NCI-H345 treated with DMSO at 0.1 percent for 48 hours (cell line): Measurements from ENCODE around the gene ZC3H18.
"Not testable (repeated sequence)": the region's sequence is repeated elsewhere in the genome, so short reads cannot be mapped to it uniquely, and the experiment has no call there.

Experiments used
- DNase-seq: peaks from one replicate; lab custom pipeline; 2025; ENCODE audit not compliant: unreplicated experiment; lab: John Stamatoyannopoulos, UW

ZC3H18 gene

DNA sequence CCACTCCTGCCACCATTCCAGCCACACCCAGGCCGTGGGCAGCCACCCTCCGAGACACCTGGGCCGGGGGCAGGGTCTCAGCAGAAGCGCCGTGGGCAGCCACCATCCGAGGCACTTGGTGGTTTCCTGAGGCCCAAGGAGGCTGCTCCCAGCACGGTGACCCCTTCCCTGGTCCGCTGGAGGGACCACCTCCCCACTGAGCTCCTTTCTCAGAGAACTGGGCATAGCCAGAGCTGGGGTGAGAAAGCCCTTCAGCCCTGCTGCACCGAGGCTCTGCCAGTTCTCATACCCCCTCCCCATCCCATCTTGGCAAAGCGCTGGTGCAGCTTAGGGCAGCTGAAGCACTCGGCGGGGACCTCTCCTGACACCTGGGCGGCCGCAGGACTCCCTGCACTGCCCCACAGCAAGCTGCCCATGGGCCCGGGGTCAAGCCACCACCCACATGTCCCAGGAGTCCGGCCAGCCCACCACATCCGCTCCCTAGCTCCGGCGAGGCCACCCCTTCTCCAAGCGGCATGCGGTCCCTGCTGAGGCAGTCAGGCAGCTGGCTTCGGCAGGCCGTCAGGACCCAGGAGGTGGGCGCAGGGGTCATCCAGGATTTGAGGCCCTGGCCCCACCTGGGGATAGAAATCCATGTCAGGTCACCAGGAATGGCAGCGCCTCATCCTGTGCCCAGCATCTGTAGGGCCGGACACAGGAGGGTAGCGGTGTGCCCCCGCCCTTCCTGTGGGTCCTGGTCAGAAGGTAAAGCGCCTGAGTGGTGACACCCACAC lies 82.0 kb downstream of the ZC3H18 start:
- DNase-seq, result no peak

DNA sequence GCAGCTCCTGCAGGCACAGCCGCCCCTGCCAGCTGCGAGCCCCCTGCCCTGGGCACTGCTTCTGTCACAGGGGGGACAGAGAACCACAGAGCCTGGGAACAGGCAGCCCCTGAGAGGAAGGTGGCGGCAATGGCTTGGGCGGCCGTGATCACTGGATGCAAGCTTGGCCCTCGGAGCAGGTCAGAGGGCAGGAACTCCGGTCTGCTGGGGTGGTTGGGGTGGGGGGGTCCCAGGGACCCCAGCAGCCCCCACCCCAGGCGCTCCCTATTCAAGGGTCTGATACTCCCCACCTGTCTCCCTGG lies 82.5 kb downstream of the ZC3H18 start:
- no peak for DNase-seq

DNA sequence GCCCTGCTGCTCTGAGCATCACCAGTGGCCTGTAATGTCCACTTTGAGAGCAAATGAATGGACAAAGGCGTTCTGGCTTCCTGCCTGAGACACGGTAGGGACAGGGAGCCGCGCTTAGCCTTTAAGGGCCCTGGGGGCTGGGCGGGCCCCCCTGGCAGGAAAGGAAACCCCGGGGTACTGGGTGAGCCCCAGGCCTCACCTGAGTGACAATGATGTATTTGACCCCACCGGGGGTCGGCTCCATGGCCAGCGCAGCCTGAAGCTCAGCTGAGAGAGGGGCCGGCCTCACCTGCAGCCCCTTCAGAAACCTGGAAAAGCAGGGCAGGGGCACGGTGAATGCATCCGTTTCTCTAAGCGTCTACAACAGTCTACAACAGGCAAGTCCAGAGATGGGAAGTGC lies 82.9 kb downstream of the ZC3H18 start:
- no peak for DNase-seq

DNA sequence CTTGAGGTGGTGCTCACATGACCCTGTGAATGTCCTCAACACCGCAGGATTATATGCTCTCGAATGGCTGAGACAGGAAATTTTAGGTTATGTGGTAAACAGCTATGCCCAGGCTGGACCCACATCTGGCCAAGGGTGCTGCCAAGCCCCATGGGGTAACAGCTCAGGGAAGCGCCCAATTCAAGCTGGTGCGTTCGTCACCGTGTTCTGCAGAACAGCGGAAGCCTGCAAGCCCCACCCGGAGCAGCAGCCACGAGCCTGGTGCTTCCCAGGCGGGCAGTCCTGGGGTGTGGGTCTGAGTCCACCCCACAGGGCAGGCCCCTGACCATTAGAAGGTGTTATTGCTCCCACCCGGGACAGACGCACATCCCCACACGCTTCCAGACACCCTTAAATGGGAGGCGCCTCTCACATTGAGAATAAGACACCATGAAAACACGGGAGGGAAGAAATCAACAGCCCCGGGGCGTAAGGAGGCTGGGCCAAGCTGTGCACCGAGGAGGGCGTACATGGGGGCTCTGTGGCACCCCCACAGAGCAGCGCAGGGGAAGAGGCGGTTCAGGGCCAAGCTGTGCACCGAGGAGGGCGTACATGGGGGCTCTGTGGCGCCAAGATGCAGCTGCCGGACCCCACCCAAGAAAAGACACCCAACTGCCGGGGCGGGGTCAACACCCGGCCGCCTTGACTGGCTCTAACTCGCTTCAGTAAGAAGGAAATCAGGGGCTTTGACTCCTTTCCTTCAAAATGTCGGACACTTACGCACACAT lies 83.6 kb downstream of the ZC3H18 start:
- DNase-seq, result no peak

DNA sequence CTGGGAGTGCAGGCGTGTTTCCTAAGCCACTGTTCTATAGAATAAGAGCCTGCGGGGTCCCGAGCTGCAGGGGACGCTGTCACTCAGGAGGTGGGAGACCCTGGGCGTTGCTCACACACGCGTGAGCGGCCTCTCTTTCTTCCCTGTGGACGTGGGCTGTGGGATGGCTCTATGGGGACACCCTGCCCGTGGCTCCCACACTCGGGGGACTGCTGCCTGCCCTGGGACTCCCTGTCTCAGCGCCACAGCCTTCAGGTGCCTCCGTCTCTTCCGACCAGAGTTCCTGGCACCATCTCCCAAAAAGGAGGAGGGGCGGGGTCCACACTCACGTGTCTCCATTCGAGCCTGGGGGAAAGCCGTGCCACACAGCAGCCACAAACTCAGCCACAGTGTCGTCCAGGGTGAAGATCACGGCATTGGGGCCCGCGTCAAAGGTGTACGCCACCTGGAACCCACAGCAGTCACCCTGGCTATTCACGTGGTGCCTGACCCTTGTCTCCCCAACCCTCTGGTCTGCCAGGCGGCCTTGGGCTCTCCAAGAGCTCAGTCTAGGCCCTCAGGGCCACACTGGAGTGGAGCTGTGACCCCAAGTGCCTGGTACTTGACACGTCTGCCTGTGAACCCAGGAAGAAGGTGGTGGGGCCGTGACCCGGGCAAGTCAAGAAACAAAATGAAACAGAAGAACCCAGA lies 84.3 kb downstream of the ZC3H18 start:
- DNase-seq, result no peak

DNA sequence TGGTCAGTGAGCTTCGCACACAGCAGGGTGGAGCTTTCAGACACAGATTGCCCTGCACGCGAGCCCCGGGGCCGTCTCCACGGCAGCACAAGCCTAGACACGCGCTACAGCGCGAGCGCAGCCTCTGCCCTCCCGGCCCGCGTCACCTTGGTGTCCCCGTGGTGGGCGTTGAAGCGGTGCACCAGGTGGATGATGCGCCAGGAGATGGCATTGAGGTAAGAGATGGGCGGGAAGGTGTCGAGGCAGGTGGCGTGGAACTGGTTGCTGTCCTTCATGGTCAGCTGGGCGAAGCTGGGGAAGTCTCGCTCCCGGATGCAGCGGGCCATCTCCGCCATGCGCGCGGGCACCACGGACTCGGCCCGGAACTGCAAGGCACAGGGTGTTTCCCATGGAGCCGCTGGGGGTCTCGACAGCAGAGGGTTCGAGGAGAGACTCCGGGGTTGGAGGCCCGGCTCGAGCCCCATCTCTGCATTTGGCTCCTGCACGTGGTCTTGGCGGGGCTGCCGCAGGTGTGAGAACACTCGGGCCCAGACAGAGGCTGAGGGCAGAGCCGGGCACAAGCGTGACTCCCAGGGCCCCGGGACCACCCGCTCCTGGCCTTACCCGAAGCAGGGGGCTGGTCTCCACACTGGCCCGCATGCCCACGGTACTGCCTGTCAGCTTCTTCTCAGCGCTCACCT lies 85.0 kb downstream of the ZC3H18 start:
- no peak for DNase-seq

DNA sequence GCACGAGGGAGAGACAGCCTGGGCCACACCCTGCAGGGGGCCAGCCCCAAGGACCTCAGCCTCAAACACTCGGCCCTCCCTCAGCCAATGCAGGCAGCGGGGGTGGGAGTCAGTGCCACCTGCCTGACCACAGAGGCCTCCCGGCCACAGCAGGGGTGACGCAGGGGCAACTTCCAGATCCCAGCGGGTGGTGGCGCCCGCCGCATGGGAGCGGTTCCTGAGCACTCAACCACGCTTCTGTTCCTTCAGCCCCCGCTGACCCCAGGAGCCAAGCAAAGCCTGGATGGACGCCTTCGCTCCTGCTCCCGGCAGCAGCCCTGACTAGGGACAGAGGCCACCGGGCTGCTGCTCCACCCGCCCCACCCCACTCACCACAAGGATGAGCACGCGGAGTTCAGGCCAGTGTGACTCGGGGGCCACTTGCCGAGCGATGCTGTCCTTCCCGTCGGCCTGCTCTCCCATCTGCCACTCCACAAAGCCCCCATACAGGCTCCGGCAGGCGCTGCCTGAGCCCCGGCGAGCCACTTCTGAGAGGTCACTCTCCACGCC lies 85.6 kb downstream of the ZC3H18 start:
- DNase-seq, result no peak

DNA sequence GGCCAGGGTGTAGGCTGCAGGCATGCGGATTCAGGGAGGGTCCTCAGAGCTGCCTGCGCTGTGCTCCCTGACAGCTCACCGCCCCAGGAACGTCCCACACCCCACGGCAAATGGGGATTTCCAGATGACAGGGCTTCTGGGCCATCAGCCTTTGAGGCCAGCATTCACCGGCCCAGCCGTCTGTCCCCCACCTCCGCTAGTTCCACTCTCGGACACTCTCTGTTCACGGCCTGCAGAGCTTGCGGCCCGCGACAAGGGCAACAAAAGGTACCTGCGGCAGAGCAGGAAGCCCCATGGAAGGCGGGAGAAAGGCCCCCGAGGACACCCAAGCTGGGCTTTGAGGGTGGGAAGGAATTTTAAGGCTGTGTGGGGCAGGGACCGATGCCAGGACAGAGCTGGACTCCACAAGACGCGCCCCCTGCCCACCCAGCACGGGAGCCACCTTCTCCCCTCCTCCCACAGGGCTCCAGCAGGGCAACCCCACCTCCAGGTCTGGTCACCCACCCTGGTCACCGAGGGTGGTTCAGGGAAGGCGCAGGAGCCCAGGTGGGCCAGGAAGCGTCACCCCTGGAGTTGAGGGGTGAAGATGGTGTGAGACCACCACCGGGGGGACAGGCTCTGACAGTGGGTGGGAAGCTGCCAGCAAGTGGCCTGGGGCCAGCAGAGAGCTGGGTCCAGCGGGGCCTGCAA lies 86.2 kb downstream of the ZC3H18 start:
- no peak for DNase-seq

DNA sequence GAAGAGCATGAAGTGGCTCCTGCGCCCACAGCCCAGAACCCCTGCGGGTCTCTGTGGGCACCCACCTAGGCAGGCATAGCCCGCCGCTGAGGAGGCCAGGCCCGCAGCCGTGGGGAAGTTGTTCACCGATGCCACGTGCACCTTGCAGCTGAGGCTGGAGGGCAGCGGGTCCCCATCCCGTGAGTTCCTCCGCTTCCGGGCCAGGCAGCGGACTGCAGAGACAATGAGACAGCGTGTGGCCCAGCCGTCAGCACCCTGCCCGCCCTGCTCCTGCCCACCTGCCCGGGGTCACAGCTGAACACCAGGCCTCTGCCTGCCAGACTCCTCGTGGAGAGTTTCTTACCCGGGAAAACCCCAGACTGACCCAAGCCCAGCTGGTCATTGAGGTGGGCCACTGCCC lies 87.2 kb downstream of the ZC3H18 start:
- no peak for DNase-seq

DNA sequence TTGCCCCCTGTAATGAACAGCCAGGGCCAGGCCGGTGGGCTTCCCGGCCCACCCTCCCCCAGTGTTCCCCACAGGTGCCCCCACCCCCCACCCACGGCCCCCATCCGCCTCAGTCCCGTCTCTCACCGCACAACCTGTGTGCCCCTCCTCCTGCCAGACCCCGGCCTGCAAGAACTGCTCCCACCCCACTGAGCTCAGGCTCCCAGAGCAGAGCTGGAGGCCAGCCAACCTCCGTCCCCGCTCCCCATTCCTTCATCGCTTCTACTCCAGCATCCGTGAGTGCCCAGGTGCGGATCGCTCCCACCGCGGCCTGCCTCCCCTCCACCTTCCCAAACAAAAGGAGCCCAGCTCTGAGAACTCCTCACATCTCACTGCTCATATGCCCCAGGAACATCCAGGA lies 88.5 kb downstream of the ZC3H18 start:
- DNase-seq, result no peak

DNA sequence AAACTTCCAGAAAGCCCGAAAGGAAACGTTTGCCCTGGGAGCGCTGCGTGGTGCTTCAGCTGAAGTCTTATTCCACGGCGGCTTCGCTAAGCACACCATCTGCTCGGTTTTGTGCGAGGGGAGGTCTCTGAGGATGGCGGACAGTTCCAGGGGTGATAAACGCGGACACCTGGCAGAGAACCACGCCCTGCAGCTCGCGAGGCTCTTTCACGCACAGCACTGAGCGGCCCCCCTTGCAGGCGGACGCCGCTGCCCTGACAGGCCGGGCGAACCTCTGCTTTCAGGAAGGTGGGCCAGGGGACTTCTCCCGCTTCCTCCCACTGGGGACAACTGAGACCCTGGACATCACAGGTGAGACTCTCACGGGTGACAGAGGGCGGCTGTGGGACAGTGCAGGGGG lies 89.0 kb downstream of the ZC3H18 start:
- no peak for DNase-seq

DNA sequence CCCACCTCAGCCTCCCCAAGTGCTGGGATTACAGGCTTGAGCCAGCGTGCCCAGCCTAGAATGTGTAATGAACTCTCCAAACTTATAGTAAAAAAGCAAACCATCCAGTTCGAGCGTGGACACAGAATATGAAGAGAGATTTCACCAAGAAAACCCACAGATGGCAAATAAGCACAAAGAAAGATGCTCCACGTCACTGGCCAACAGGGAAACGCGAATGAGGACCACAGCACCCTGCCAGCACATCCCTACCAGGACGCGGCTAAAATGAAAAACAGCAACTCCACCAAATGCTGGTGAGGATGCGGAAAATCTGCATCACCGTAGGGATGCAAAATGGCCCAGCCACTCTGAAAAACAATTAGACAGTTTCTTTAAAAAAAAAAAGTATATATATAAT lies 91.3 kb downstream of the ZC3H18 start:
- no peak for DNase-seq

DNA sequence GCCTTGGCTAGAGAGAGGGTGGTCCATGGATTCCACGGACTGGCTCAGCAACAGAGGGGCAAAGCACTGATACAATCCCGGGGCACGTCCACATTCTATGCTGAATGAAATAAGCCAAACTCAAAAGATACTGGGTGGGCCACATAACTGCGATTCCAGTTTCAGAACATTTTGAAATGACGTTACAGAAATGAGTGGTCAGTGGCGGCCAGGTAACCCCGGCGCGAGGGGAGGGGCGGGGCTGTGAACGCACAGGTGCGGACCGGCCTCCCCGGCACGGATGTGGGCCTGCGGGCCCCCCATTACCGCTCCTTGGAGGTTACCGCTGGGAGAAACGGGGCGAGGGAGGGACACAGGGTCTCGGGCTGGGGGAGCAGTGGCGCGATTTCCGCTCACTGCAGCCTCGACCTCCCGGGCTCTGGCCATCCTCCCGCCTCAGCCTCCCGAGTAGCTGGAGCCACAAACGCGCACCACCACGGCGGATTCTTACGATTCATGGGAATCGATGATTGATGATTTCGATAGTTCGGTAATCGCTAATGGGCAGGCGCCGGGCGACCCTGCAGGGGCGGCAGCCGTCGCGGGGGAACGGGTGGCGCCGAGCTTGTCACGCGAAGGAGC lies 92.1 kb downstream of the ZC3H18 start:
- no peak for DNase-seq

DNA sequence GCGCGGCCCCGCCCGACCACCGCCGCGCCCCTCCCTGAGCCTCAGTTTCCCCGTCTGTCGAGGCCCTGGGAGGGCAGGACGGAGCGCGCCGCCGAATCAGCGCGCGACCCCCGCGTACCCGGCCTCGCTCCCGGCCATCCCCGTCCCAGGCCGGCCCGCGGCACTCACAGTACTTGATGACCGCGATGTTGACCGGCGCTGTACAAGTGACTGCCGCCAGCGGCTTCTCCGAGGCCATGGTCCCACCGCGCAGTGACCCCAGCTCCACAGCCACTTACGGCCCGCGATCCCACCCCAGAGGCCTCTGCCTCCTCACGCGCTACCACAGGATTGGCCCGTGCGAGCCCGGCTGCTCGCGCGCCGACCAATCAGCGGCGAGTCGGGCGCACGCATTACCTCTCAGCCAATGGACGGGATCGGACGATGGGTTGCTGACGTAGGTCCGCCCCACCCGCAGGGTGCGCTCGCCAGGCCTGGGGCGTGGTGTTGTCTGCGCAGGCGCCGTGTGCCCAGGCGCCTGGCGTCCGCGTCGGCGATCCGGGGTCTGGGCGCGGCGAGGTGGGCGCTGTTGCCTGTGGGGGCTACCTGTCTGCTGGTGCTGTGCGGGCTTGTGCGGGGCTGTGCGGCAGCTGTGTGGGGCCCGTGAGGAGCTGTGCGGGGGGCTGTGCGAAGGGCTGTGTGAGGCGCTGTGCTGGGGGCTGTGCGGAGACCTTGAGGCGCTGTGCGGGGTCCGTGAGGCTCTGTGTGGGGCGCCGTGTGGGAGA lies 92.8 kb downstream of the ZC3H18 start, which contains the start of gene MVD:
MVD (minus strand) TSS at position 249 of the 764 bp plus-strand sequence; CDS start at position 238, 11 bp downstream.
- peak; percentile 69 for DNase-seq

DNA sequence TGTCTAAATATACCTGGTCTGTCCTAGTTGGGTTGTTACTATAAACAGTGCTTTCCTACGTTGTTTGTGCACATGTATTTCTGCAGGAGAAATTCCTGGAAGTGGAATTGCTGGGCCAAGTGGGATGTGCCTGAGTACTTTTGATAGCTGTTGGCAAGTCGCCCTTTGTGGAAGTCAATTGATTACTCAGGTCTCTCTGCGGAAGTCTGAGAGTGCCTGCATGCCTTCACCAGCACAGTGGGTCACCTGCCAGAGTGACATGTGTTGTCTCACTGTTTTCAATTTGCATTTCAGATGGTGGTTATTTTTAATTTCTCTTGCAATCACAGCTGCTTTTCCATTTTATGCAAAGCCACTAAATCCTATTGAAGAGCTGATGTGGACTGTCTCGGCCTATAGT lies 94.9 kb downstream of the ZC3H18 start:
- no peak for DNase-seq

DNA sequence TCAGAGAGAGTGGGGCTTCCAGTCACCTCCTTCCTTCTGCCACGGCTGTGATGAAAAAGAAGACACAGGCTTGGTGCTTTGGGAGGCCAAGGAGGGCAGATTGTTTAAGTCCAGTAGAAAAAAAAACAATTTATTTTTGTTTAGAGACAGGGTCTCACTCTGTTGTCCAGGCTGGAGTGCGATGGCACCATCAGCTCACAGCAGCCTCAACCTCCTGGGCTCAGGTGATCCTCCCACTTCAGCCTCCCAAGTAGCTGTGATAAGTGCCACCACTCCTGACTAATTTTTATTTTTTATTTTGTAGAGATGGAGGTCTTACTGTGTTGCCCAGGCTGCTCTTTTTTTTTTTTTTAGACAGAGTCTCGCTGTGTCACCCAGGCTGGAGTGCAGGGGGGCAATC lies 95.4 kb downstream of the ZC3H18 start:
- DNase-seq, result no peak

DNA sequence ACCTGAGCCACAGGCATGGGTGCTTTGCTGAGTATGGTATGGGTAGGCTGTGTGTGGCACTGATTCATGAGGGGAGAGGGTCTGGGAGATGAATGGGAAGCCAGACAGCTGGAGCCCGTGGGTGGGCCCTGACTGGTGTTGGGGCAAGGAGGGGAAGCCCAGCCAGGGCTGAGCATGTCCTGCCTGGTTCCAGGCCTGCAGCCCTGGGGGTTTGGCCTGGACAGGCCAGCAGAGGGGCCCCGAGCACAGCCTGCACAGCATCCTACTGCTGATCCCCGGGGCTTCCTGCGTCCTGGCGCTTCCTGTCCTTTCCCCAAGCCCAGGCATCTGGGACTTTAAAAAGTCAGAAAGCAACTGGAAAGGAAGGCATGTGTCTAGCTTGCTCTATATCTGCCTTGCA lies 97.3 kb downstream of the ZC3H18 start:
- no peak for DNase-seq

DNA sequence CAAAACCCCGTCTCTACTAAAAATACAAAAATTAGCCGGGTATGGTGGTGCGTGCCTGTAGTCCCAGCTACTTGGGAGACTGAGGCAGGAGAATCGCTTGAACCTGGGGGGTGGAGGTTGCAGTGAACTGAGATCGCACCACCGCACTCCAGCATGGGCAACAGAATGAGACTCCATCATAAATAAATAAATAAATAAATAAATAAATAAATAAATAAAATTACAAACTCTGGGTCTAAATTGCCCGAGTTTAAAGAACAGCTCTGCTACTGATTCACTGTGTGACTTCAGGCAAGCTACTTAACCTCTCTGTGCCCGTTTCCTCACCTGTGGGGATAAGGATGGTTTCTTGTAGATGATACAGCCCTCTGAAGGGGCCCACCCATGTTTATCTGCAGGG lies 99.3 kb downstream of the ZC3H18 start:
- DNase-seq, result not testable (repeated sequence)

DNA sequence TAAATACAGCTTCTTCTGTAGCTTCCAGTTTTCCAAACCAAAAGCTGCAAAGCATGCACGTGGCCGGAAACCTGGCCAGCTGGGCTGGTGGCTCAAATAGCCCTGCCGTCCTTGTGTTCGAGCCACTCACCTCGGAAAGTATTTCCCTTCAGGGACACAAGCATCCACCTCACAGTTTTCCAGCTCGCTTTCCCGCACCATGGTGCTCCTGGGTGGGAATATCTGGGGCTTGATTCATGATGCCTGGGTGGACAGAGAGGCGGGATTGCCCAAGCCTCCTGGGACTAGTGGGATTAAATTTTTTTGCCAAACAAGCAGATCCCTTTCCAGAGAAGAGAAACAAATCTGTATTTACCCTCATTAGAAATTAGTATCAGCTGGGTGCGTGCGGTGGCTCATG lies 99.8 kb downstream of the ZC3H18 start:
- no peak for DNase-seq
